Measurements from ENCODE around the gene NXF1. TPM values are rescaled to one million over a fixed set of nuclear protein-coding genes. Genes with fewer than 3 reads are reported as not detected.

Gene NXF1
- total RNA-seq, result 10 to 100 TPM; 39.2 to 50.9 TPM

DNA sequence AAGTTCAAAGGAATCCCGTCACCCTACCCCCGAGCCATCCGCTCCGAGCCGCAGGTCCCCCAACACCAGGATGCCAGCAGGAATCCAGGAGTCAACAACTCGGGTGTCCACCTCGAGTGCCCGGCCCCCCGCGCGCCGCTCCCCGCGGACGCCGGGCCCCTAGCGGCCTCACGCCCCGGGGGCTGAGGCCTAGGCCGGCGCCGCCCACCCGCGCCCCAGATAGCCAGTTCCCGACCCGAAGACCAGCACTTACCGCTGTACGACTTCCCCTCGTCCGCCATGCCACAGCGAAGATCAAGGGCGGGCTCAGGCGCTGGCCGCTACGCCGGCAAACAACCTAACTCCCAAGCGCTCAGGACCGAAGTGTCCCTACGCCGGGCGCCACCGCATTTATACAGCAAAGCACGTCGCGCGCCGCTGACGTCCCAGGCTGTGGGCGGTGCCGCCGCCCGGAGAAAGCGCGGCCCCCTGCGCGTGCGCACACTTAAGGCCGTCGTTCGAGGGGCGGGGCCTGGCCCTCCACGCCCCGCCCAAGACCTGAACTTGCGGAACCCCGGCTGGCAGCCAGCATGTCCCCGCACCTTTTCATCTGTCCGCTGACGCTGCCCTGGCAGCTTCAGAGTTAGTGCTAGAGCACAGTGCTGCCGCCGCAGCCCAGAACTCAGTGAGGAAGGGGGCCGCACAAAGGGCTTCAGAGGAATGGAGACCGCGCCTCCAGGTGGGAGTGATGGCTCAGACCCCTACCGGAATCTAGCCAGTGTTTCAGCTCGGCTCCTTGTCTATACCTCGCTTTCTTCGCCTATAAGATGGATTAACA is at the start of gene NXF1:
NXF1 (minus strand) TSS at position 365 of the 817 bp plus-strand sequence; CDS start at position 281, 84 bp downstream.
- Histone ChIP-seq H3K27ac (peak within 1 kb of the TSS; percentile 90), H3K4me1 (peaks cover 12% of the 10 kb centered on the region), H3K27me3 (no peaks in the 10 kb centered on the region), H3K9ac (ENCODE audit: low read depth in 2 of 2, low read length in 2 of 2) (peak within 1 kb of the TSS; percentile 91 to 94), H3K9me3 (no peaks in the 10 kb centered on the region), H3K4me3 (peak within 1 kb of the TSS; percentile 93), H3K36me3 (peaks cover 12% of the 10 kb centered on the region)
- intact Hi-C loops (cut with DNase I), result no loop called here
- peak; percentile 96 for DNase-seq
- TF ChIP-seq, protein P1, sequence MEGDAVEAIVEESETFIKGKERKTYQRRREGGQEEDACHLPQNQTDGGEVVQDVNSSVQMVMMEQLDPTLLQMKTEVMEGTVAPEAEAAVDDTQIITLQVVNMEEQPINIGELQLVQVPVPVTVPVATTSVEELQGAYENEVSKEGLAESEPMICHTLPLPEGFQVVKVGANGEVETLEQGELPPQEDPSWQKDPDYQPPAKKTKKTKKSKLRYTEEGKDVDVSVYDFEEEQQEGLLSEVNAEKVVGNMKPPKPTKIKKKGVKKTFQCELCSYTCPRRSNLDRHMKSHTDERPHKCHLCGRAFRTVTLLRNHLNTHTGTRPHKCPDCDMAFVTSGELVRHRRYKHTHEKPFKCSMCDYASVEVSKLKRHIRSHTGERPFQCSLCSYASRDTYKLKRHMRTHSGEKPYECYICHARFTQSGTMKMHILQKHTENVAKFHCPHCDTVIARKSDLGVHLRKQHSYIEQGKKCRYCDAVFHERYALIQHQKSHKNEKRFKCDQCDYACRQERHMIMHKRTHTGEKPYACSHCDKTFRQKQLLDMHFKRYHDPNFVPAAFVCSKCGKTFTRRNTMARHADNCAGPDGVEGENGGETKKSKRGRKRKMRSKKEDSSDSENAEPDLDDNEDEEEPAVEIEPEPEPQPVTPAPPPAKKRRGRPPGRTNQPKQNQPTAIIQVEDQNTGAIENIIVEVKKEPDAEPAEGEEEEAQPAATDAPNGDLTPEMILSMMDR (IDR thresholded peaks at IDR 0.05), result no peak

DNA sequence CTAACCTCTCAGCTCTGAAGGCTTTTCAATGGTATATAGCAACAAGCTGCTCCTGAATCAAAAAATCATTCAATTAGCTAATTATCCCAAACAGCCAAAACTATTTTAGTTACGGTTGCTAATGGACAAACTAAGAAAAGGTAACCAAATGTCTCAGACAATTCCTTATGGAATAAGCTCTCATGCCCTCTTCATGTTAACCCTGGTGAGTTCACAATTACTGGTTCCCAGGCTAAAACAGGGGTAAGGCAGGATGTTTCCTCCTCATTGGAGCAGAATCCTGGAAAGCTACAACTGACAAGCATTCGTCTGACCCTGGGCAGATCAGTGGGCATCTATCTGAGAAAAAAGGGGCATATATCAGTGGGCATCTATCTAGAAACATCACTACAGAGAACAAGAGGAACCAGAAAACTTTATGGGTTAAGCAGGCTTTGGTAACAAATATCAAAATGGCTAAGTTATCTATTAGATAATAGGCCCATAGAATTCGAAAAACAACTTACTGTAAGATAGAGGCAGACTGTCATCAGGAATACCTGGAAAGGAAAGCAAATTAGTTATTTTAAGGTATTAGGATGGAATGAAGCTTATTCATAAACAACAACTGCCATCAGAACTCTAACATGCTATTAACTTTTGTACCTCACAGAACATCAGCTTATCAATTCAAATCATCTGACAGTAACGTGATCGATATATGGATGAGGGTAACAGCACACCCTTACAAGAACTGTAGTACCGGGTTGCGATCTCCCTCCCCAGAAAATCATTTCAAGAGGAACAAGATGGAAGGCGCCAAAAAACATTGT is 49.0 kb upstream of the NXF1 start:
- Histone ChIP-seq H3K4me3 (peak overlapping the region; percentile 87), H3K36me3 (peaks cover 6% of the 10 kb centered on the region), H3K27ac (no peak overlapping the region), H3K4me1 (peaks cover 10% of the 10 kb centered on the region), H3K9ac (ENCODE audit: low read depth in 2 of 2, low read length in 2 of 2) (peak overlapping the region; percentile 2 to 98), H3K9me3 (no peaks in the 10 kb centered on the region), H3K27me3 (no peaks in the 10 kb centered on the region)
- TF ChIP-seq, protein P1 (IDR thresholded peaks at IDR 0.05), result no peak
- DNase-seq, result no peak
- intact Hi-C loops (cut with DNase I), result no loop called here

DNA sequence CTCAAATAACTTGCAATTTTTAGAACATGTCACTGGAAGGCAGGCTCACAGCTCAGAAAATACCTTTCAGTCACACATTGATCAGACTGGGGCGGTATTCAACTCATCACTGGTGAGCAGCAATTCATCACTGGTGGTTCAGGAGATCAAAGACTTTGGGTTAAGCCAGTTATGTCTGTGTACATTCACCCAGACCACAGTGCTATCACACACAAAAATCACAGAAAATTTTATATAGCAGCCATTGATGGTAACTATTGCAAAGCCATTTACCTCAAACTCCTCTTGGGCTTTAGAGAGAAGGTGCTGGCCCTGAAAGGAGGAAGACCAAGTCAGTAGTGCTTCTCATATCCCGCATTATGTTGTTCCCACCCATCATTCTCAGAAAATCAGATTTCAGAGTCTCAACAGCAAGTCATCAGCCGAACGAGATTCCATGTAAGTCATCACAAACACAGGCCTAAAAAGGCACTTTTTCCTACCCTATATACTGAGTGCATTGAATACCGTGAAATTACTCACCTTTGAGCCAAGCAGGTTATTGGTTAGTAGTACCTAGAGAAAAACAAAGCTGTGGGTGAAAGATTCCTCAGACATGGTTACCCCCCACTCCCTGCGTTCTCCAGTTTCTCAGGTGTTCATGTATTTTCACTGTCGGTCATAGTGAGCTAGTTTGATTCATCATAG is 48.2 kb upstream of the NXF1 start:
- Histone ChIP-seq H3K4me1 (peaks cover 10% of the 10 kb centered on the region), H3K9me3 (no peaks in the 10 kb centered on the region), H3K4me3 (peak overlapping the region; percentile 87), H3K27ac (no peak overlapping the region), H3K9ac (ENCODE audit: low read depth in 2 of 2, low read length in 2 of 2) (peak overlapping the region in 1 of 2 donors; percentile 98), H3K36me3 (peaks cover 6% of the 10 kb centered on the region), H3K27me3 (no peaks in the 10 kb centered on the region)
- TF ChIP-seq, protein P1 (IDR thresholded peaks at IDR 0.05), result no peak
- no peak for DNase-seq
- intact Hi-C loops (cut with DNase I), result no loop called here

DNA sequence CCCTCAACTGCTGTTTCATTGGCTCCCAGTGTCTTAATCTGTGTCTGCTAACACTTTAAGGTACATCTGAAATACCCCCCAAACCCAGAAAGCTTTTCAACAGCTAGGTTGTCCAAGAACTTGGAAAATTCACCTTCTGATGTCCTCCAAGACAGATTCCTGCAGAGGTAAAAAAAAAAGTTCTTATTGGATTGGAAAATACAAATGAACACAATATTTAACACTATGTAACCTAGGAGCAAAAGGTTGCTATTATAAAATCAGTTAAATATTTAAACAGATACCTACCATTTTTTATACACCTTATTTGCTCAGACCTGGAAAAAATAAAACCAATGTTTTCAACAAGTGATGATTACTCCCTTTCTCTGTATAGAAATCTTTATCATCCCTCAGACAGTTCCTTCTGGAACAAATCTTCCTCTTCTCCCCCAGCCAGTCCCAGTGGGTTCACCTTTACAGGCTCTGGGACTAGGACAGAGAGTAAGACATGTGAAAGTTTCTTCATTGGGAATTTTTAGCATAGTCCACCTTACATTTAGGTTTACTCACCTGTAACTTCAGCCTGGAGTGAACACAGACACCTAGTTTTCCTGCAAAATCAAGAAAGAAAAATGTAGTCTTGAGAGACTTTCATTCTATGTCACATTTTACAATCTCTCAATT is 47.4 kb upstream of the NXF1 start:
- TF ChIP-seq, protein P1 (IDR thresholded peaks at IDR 0.05), result no peak
- DNase-seq, result no peak
- Histone ChIP-seq H3K9me3 (no peaks in the 10 kb centered on the region), H3K9ac (ENCODE audit: low read depth in 2 of 2, low read length in 2 of 2) (peak overlapping the region in 1 of 2 donors; percentile 44), H3K27ac (no peak overlapping the region), H3K4me3 (no peak overlapping the region), H3K27me3 (no peaks in the 10 kb centered on the region), H3K4me1 (peaks cover 10% of the 10 kb centered on the region), H3K36me3 (peaks cover 6% of the 10 kb centered on the region)
- intact Hi-C loops (cut with DNase I), result no loop called here

Data from colonic mucosa (tissue), 4 donors.